ENCODE results near the gene CSF1.

- TF ChIP-seq FOXM1 (IDR thresholded peaks at IDR 0.05; ENCODE audit: borderline replicate concordance) (no peak), FOXA1 (IDR thresholded peaks at IDR 0.05) (no peak), NFRKB (IDR thresholded peaks at IDR 0.05) (no peak), ELF4 (IDR thresholded peaks at IDR 0.05) (no peak)
These were observed 23.4 kb upstream of the CSF1 start for GRCh38 chr1:109887271-109887670.
